Measurements from ENCODE around the gene CDKN3.

Gene CDKN3

DNA sequence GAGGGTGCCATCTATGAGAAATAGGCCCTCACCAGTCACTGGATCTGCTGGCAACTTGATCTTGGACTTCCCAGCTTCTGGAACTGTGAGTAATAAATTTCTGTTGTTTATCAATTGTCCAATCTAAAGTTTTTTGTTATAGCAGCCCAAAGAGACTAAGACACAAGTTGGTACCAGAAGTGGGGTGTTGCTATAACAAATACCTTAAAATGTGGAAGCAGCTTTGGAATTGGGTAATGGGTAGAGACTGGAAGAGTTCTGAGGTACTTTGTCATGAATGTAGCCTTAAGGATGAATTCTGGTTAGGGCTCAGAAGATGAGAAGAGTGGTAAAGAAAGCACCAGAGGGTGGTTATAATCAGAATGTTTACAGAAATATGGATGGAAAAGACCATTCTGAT lies 70.5 kb downstream of the CDKN3 start:
- DNase-seq: peak in 1 of 2 experiments; percentile 7
- TF ChIP-seq POLR2A (IDR thresholded peaks at IDR 0.05; ENCODE audit: low read length): no peak
- no peak for TF ChIP-seq GATA1 (IDR thresholded peaks at IDR 0.05; ENCODE audit: low read depth, low read length)
